A673 (cell line): ENCODE results near the gene DNAJC10. TPM values are rescaled to one million over a fixed set of nuclear protein-coding genes. Genes with fewer than 3 reads are reported as not detected.

Experiments
- BruUV-seq: library from RNA; stranded (reverse); fragments of 400-500 nt; replicated peaks from 2 replicates; lab custom pipeline; 2021; lab: Mats Ljungman, UMichigan
- CTCF ChIA-PET: fragments of 300-600 bp; sonication (Branson Sonifier 250); formaldehyde crosslinking; loops from one replicate; lab custom pipeline; 2022; ENCODE audit warnings: antibody characterized with exemption; lab: Charles Lee
- POLR2A ChIA-PET: fragments of 300-600 bp; sonication (Branson Sonifier 250); formaldehyde crosslinking; loops from one replicate; lab custom pipeline; 2022; ENCODE audit warnings: antibody characterized with exemption; ENCODE audit not compliant: low non-redundant PET; lab: Charles Lee
- DNase-seq: peaks from one replicate; pipeline ENCODE4 v3.0.0-alpha.2; 2015; ENCODE audit warnings: low spot score
- H3K27ac ChIP-seq: fragments of 200-600 bp; sonication (generic); 2 replicates; pipeline ENCODE4 v1.5.1; 2016; ENCODE audit warnings: mixed run types, low read depth, mild to moderate bottlenecking, mixed read lengths, antibody characterized with exemption, low read length; ENCODE audit not compliant: poor library complexity, severe bottlenecking
- H3K27me3 ChIP-seq: fragments of 200-600 bp; sonication (generic); replicated peaks from 2 replicates; pipeline ENCODE4 v1.6.1; 2017; ENCODE audit warnings: mixed run types, low read depth, mild to moderate bottlenecking, mixed read lengths, antibody characterized with exemption, low read length; ENCODE audit not compliant: insufficient read depth, poor library complexity
- H3K36me3 ChIP-seq: fragments of 200-600 bp; sonication (generic); 2 replicates; pipeline ENCODE4 v1.6.1; 2016; ENCODE audit warnings: mixed run types, mild to moderate bottlenecking, mixed read lengths, antibody characterized with exemption, low read length; ENCODE audit not compliant: insufficient read depth, poor library complexity, severe bottlenecking
- H3K4me1 ChIP-seq: fragments of 200-600 bp; sonication (generic); 2 replicates; pipeline ENCODE4 v1.6.1; 2017; ENCODE audit warnings: mixed run types, mild to moderate bottlenecking, mixed read lengths, antibody characterized with exemption, low read length; ENCODE audit not compliant: insufficient read depth, poor library complexity, severe bottlenecking
- H3K4me3 ChIP-seq: fragments of 200-600 bp; sonication (generic); 2 replicates; pipeline ENCODE4 v1.5.1; 2016; ENCODE audit warnings: low read depth, mixed run types, mild to moderate bottlenecking, mixed read lengths, low read length; ENCODE audit not compliant: poor library complexity, severe bottlenecking
- H3K9me3 ChIP-seq: fragments of 200-600 bp; sonication (generic); 2 replicates; pipeline ENCODE4 v1.6.1; 2016; ENCODE audit warnings: mixed run types, low read depth, mild to moderate bottlenecking, mixed read lengths, antibody characterized with exemption, low read length; ENCODE audit not compliant: poor library complexity, severe bottlenecking
- CTCF ChIP-seq: fragments of 300-800, 200-600 bp; sonication (generic); conservative IDR thresholded peaks from 2 replicates; pipeline ENCODE4 v1.5.1; 2017; ENCODE audit warnings: low read depth, mild to moderate bottlenecking, antibody characterized with exemption, low read length, moderate library complexity, mixed read lengths
- EZH2 ChIP-seq: fragments of 200-600 bp; sonication (generic); IDR thresholded peaks from 2 replicates; pipeline ENCODE4 v1.6.1; 2017; ENCODE audit warnings: borderline replicate concordance, low read depth, mild to moderate bottlenecking, mixed read lengths, antibody characterized with exemption, low read length; ENCODE audit not compliant: poor library complexity, severe bottlenecking
- intact Hi-C: fragments of 100-400 bp; cut with micrococcal nuclease; formaldehyde crosslinking; loops from one replicate; pipeline ENCODE4 v1.10.0; 2022; ENCODE audit not compliant: unreplicated experiment
- total RNA-seq: library from RNA; stranded (reverse); gene quantifications from 2 replicates; pipeline ENCODE4 v1.2.3, GENCODE V29; 2021

DNAJC10 gene
- total RNA-seq, 1 experiment from 2014 or later = 101 TPM

- TF ChIP-seq EZH2 (no peak), CTCF (no peak)
- H3K27ac ChIP-seq = no peak overlapping the region
- H3K27me3 ChIP-seq = no peaks in the 10 kb centered on the region
- no TSS peak for BruUV-seq
- no peaks in the 10 kb centered on the region for H3K36me3 ChIP-seq
- no peak for DNase-seq
- H3K9me3 ChIP-seq = no peaks in the 10 kb centered on the region
- POLR2A ChIA-PET = no interaction called here
- CTCF ChIA-PET = no interaction called here
- H3K4me1 ChIP-seq = no peaks in the 10 kb centered on the region
- H3K4me3 ChIP-seq = no peak overlapping the region
- intact Hi-C loops = no loop called here
These were observed 21.9 kb upstream of the DNAJC10 start for GRCh38 chr2:182694189-182694588.

GRCh38 chr2:182695776-182696175 is 20.3 kb upstream of the DNAJC10 start:
- H3K27ac ChIP-seq = no peak overlapping the region
- no peaks in the 10 kb centered on the region for H3K4me1 ChIP-seq
- POLR2A ChIA-PET = no interaction called here
- no peak for DNase-seq
- no TSS peak for BruUV-seq
- intact Hi-C loops = no loop called here
- no peak overlapping the region for H3K4me3 ChIP-seq
- no peaks in the 10 kb centered on the region for H3K27me3 ChIP-seq
- no peaks in the 10 kb centered on the region for H3K36me3 ChIP-seq
- no peak for TF ChIP-seq CTCF
- no peak for TF ChIP-seq EZH2
- H3K9me3 ChIP-seq = no peaks in the 10 kb centered on the region
- CTCF ChIA-PET = no interaction called here

- no peak for TF ChIP-seq EZH2
- TF ChIP-seq CTCF = no peak
- DNase-seq = no peak
- no peaks in the 10 kb centered on the region for H3K9me3 ChIP-seq
- BruUV-seq = no TSS peak
- intact Hi-C loops = no loop called here
- H3K27ac ChIP-seq = no peak overlapping the region
- POLR2A ChIA-PET = no interaction called here
- no peak overlapping the region for H3K4me3 ChIP-seq
- no peaks in the 10 kb centered on the region for H3K27me3 ChIP-seq
- H3K36me3 ChIP-seq = no peaks in the 10 kb centered on the region
- H3K4me1 ChIP-seq = no peaks in the 10 kb centered on the region
- CTCF ChIA-PET = no interaction called here
These were observed 17.4 kb upstream of the DNAJC10 start for GRCh38 chr2:182698671-182699070.
